HG03342 (cell line): ENCODE measurements around the gene OBI1.

Experiments
- ATAC-seq: cut with Tn5 transposase; IDR thresholded peaks from one replicate; pipeline ENCODE4 v1.9.1; 2021; ENCODE audit warnings: mild to moderate bottlenecking, moderate library complexity; ENCODE audit not compliant: unreplicated experiment

Gene OBI1

GRCh38 chr13:78658630-78659449 lies at the start of gene OBI1:
Gene OBI1, minus strand, starts transcription at chr13:78659155. Its CDS starts 35 bp downstream, at chr13:78659120.
- ATAC-seq, result peak; percentile 74

DNA sequence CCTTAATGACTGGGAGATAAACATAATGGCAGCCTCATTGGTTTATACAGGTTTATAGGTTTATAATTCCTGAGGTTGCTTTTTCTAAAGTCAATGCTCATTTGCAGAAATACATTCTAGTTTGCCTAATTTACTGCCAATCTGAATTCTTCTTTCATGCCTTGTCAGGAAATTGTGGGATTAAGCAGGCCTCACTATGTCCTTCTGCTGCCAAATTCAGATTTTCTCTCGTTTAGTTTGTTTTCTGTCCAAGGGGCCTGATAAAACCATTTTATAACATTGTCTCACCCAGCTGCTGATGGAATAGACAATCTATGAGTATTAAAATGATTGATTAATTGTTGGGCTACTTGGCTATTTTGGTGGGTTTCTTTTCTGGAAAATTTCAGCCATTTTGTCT lies 42.4 kb upstream of the OBI1 start:
- ATAC-seq, result no peak

GRCh38 chr13:78700121-78700910 lies 41.4 kb upstream of the OBI1 start:
- ATAC-seq, result no peak

- no peak for ATAC-seq
Measured at GRCh38 chr13:78689011-78689410, 30.1 kb upstream of the OBI1 start.

GRCh38 chr13:78686461-78686860 lies 27.5 kb upstream of the OBI1 start:
- no peak for ATAC-seq

DNA sequence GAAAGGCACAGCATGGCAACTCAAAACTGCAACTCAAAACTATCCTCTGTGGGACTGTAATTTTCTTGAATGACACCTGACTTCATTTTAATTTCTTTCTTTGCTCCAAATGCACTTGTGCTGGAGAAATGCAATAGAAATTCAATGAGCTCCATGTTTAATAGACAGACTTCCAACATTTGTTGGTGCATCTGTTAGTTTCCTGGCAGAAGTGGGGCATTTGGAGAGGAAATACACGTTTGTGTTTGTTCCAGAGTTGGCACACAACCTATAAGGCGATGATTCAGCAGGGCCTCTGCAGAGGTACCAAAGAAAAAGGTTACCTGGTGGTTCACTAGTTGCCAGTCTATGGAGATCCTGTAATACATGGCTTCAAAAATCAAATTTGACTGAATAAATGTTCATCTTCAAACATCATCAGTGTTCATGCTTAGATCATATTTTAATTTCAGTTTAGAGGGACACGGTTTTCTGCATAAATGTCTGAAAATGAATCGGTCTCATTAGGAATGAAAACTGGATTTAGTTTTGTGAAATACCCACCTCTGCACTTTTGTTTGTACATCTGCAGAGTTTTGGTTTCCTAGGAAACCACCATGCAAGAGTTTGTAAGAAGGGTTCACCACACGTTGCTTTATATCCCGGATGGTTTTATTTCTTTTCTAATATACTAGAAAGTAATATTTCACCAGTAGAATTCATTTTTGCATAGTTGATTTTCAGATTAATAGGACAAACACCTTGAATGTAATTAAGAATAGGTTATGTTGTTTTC lies 21.8 kb upstream of the OBI1 start:
- no peak for ATAC-seq

DNA sequence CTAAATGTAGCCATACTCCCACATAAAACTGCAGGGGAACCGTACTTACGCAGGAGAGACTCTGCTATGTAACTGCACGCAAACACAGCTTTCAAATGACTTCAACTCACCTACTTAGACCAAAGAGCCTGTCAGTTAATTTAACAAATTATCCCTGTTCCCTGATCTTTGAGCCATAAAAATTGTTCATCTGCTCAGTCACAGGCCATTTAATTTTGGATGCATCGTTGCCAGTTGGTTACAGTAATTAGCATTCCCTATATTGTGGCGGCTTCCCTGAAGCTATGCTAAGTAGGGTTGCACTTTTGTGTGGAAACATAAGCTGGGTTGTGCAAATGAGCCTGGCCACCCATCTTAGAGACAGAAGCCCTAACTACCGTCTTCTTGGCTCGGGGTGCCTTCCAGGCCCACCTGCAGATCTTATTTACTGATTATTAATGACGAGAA lies 21.2 kb upstream of the OBI1 start:
- ATAC-seq, result no peak

DNA sequence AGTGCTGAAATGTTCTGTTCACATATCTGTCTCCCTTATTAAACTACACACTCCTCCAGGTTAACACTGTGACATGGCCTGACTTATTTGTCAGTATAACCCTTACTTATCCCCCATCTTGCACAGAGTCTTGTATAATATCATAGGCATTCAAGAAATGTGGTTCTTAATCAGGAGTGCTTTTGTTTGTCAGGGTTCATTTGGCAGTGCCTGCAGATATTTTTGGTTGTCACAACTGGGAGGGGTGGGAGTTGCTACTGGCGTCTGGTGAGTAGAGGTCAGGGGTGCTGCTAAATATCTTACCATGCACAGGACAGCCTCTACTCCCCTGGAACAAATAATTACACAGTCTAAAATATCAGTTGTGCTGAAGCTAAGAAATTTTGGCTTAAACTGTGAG lies 20.4 kb upstream of the OBI1 start:
- no peak for ATAC-seq

GRCh38 chr13:78675112-78675511 lies 16.2 kb upstream of the OBI1 start:
- ATAC-seq, result no peak

DNA sequence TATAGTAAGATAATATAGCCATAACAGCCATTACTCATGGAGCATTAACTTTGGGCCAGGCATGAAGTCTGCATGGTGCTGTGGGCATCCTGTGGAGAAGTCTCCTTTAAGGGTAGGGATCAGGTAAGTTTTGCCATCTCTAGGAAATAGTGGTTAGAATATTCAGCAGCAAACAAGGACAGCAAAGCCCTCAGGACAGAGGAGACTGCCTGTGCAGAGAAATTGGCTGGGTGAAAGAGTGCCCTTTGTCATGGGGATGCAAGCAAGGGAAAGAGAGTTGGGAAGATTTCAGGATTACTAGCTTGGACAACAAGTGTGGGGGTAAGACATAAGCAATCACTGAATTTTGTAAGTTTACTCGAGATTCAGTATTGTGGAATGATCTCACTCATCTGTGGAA lies 15.7 kb upstream of the OBI1 start:
- no peak for ATAC-seq

DNA sequence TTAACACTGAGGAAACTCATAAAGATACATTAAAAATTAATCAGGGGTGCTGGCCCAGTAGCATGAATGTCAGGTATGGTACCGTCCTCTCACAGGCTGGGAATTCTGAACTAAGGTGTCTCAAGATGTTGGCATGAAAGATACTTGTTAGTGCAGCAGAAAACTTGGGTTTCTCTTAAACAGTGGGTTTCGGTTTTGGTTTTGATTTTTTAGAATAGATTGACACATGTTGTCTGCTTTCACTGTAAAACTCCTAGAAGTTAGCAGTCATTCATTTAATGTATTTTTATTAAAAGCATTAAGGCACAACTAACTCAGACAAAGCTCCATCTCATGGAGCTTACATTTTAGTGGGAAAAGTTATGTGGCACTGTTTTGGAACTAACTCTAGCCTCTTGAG lies 3.5 kb upstream of the OBI1 start:
- peak; percentile 28 for ATAC-seq

GRCh38 chr13:78660495-78660857 lies 1.5 kb upstream of the OBI1 start:
- peak; percentile 9 for ATAC-seq

GRCh38 chr13:78659732-78660494 lies 958 bp upstream of the OBI1 start:
- ATAC-seq, result peak; percentile 31

DNA sequence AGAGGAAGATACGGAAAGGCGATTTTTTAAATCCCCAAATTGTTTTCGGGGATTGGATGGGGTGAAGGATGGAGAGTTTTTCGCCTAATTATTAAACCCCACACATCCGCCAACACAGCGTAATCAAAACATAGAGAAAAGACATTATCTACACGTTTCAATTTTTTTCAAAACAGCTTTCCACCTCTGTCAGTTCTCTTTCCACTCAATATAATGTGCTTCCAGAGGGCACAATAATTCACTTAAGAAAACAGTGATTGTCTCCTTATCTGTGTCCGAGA lies 435 bp upstream of the OBI1 start:
- no peak for ATAC-seq

DNA sequence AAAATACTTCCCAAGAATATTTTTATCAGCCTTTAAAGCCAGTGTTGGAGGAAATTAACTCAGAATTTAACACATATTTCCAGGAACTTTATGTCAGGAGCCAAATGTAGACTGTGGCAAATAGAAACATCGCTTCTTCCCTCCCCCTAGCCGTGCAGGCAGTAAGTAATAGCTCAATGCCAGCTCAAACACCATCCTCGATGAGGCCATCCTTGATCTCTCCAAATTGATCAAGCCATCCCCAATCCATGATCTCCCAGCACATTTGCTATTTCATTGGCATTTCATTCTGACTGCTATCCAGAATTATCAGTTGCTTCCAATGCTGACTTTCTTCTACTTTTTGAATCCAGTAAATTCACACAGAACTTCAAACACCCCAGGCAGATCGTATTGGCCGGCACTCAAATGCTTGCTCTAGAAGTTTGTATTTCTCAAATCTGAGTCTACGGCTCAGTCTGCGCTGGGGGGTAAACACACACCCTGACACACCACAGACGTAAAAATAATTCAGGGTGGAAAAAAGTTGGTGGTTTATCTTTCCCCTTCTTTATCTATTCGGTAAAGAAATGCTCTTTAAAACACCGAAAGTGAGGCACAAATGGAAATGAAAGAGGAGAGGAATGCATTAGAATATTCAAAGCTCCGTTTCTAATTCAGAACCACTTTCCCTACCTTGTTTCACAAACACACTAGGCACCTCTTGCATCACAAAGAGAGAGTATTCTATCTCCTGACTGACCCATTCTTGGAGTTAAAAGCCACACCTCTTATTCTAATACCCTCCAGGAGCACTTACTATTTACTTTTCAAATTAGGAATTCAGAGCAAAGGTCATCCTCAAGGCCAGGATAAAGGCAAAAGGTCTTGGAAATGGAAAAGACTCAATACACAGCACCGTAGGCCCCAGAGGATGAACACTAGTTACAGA lies 991 bp downstream of the OBI1 start:
- ATAC-seq, result peak; percentile 25

GRCh38 chr13:78655906-78656305 lies 3.0 kb downstream of the OBI1 start:
- ATAC-seq, result no peak

DNA sequence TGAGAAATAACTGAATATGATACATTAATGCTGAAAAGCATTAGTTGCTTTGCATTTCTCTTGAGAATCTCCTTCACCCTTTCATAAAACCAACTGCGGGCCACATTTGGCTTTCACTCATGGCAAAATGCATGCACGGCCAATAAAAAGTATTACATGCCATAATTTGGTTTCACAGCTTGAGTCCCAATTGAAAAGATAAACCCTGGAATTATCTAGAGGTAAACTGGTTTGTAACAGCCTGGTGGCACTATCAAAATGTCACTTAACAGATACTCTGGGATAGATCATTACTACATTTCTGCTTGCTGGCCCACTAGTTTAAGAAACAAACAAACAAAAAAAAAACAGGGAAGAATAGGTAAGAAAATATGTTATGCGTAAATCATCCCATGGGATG lies 3.9 kb downstream of the OBI1 start:
- no peak for ATAC-seq

GRCh38 chr13:78652651-78653050 lies 6.3 kb downstream of the OBI1 start:
- ATAC-seq, result no peak

DNA sequence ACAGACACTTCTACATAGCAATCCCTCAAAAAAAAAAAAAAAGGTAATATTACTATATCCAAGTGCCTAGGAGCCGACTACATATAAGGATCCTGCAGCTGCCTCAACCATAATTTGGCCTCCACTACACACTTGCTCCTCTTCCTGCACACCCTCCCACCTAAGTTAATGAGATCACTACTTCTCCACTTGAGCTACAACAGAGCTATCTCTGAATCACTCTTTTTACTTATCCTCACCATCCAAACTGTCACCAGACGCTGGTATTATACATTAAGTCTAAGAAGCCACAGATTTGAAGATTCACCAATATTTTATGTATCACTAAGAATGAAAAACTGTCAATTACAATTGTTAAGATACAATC lies 8.3 kb downstream of the OBI1 start:
- ATAC-seq, result no peak
